ENCODE data around the gene LRRC7.

GRCh38 chr1:69585666-69586065 lies 17.9 kb downstream of the LRRC7 start:
- TF ChIP-seq CTCF (IDR thresholded peaks at IDR 0.05) (no peak), POLR2A (IDR thresholded peaks at IDR 0.05) (no peak), EP300 (IDR thresholded peaks at IDR 0.05) (no peak)

All from ovary (tissue), 3 donors.